Measurements from ENCODE around the gene RGS6.
A peak's percentile ranks its signal among the peaks of the same experiment; 100 is the strongest.

RGS6 gene

DNA sequence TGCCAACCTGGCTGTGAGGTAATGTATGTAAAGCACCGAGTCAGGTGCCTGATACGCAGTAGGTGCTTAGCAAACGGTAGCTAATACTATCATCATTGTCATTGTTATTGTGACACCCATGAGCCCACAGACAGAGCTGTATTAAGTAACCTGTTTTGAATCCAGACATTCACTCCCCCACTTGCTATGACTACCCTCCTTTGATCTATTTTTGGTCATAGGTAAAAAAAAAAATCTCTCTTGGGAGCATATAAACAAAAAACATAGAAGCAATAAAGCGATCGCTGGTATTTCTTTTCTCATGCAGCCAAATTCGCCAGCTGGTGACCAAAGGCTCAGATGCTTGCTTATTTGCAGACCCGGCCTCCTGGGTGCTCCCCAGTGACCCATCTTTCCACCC, 631.4 kb downstream of the RGS6 start:
- no peak for DNase-seq

DNA sequence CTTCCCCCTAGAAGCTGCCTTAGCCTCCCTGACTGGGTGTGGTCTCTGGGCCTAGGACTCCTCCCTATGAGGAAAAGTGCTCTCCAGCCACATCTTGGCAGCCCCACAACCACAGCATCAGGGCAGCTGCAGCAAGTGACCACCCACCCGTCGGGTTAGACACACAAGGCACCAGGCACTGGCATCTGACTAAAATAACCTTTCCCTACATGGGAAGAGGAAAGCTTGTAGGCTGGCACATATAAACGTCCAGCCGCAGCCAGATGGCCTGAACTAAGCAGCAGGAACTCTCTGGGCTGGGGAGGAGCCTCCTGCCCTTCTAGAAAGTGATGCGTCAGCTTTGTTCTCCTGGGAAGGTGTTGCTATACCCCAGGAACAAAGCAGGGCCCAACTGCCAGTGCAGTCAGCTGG, 632.9 kb downstream of the RGS6 start:
- no peak for DNase-seq

DNA sequence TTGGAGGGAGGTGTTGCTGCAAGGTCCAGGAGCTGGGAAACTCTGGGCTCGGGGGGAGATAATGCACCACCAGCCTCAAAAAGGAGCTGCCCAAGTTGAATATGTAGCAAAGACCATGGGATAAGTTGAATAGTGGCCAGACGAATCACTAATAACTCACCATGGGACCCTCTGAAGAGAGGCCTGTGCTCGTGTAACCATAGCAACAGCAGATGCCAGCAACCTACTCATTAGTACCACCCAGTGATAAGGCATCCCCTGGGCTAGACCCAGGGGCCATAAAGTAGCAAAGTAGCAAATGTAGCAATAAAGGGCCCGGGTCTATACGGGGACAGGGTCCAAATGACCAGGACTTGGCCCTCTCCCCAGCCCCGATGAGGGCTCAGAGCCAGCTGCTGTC, 633.7 kb downstream of the RGS6 start:
- no peak for DNase-seq

DNA sequence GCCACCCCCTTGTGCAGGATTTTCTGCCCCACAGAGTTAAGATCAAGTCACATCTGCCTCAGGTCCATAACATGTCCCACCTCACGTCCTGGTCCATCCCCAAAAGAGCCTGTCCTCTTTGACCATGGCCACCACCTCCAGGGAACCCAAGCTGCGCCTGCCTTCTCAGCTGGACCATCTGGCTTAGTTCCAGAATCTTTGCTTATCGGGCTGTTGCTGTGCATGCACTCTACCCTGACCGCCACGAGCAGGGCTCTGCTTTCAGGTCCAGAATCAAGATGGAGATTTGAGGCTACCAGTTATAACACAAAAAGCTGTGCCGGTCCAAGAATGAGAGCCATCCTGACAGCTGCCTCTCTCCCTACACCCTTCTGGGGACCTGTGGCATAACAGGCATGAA, 635.0 kb downstream of the RGS6 start:
- no peak for DNase-seq

DNA sequence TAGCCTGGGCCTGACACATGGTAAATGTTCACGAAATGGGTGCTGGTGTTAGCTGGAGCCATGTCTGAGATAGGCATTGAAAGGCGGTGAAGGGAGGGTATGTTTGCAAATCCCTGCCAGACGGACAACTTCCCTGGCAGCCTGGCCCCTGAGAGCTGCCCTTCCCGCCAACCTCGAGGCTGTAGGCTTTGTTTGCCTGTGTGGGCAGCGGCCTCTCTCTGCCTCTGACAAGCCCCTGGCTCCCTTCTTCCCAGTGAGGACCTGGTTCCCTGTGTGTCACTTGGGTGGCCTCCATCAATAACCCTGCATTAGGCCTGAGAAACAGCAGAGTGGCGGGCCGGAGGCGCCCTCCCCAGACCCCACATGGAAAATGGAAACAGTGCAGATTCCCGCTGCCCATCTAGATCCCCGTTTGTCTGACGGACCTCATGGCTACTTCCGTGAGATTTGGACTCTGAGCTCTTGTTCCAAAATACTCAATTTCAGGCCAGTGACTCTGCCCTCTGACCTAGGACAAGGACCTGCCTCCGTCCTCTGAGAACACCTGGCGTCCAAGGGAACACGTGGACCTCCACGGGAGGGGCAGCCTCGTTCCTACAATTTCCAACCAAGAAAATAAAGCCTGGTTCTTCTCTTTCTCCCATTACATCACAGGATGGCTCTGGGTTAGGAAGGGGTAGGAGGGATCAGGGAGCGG, 636.2 kb downstream of the RGS6 start:
- DNase-seq: no peak

DNA sequence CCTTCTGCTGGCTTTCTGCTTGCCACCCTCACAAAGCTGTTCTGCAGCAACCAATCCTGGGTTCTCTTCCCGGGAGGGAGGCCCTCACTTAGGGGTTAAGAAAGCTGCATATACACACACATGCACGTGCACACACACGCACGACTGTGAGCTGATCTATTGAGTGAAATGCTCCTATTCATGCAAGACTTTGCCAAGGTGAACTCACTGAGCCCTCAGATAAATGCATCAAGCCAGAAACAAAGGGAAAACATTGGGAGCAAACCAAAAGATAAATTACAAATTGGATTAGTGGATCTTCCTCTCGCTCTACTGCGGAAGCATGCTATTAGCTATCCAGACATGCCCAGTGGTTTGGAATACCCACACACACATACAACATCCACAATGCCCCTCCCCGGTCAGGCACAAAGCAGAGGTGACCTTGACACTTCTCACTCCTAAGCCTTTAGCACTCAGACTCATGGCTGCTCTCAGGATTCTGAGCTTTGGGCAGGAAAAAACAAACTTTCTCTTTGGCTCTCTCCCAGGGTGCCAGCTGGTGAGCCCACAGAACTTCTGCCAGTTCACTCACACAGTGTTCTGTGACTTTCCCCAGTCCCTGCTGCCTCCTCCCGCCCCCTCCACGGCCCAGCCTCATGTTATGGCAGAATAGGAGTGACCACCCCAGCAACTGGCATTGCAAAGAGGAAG, 641.6 kb downstream of the RGS6 start:
- DNase-seq: no peak

DNA sequence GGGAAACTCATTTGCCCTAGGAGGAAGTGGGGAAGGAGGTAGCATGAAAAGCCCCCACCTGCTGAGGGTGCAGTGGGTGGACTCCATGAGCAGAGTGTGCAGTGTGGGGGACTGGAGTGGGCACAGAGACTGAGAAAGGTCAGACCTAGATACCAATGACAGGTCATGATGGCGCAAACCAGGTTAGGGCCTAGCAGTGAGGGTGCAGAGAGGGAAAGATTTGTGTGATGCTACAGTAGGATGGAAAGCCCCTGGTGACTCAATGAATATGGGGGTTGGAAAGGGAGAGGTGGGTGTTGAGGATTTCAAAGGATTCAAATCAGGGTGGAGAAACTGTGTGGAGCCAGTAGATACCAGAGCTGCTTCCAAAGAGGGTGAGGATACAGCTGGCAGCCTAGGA, 642.5 kb downstream of the RGS6 start:
- no peak for DNase-seq

DNA sequence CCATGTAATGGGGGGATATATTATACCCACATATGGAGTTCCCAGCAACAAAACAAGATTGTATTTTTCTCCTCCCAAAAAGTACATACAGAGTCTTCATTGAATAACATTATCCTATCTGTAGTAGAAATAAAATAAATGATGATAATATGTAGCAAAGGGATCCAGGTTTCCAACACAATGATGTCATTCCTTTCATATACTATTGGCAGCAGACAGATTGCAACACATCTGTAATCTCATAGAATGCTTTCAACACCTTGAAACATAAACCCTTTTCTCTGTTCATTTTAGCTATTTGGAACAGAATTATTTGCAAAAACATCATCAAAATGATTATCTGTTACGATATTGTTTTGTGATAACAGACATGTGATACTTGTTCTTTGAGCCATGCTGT, 644.0 kb downstream of the RGS6 start:
- DNase-seq: no peak

DNA sequence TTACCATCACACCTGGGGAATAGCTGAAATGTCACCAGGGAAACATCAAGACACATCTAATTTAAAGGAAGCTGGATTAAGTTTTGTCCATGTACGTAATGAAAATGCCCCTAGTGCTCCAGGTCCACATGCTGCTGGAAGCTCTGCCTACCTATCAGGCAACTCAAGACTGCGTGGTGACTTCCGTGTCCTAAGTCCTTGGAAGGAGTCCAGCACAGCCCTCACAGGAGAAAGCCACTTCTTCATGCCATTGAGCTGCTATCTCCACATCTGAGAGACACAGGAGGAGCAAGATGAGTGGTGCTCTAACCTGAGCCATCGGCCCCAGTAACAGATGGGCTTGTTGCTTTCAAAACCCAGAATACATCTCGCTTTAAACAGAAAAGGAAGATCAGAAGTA, 645.3 kb downstream of the RGS6 start:
- peak; percentile 93 for DNase-seq

DNA sequence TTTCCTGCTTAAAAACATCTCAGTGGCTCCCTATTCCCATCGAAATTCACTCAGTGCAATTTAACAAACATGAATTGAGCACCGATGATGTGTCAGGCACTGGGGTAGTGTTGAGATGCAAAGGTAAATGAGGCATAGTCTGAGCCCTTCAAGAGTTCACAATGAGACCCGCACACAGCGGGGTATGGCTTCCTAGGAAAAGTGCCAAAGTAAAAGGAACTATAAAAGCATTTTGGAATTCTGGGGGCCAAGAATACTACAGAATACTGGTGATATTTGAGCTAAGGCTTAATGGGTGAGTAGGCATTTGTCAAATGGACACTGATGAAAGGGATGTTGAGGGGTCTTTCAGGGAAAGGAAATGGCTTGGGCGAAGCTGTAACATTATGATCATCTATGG, 646.3 kb downstream of the RGS6 start:
- peak; percentile 75 for DNase-seq

DNA sequence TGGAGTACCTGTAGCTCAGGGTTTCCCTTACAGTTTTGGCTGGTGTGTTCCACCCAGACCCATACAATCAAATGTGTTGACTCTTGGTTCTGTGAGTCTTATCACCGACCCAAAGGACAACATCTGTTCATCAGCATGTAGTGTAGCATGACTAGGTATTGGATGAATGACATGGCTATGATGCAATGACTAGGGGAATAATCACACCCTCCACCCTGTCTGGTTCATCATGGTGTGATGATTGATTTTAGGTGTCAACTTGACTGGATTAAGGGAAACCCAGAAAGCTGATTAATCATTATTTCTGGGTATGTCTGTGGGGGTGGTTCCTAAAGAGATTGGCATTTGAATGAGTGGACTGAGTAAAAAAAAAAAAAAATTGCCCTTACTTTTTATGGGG, 650.4 kb downstream of the RGS6 start:
- no peak for DNase-seq

DNA sequence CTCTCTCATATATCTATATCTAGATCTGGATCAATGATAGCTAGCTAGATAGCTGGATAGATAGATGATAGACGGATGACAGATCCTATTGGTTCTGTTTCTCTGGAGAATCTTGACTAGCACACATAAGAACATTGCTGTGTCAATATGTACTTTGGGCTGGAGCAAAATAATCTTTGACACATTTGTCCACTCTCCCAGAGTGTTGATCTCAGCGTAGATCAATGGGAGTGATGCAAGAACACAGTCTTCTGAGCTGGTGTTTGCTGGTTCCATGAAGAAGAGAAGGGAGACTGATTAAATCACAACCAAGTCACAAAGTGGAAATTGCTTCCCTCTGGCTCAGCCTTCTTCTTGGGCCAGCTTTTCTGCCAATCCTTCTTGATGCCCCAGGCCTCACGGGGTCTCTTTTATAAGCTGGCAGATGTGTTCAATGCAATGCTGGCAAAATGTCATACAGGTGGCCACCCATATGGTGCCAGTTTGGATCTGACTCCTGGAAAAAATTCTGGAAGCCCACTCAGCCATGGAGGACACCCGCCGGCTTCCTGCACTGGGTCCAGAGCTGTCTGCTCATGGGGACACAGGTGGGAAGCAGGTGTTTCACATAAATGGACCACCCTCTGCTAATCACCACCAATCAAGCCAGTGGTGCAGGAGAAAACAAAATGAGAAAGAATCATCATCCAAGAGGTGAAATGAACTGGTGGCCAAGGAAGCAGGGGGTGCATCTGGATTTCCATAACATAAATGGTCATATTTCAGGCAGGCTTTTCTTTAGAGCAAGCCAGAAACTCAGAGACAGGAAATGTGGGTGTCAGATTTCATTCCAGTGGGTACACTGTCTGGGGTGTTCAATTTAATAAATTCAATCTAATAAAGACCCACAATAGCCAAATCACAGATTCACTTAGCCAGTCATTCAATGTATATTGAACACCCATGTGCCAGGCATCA, 651.4 kb downstream of the RGS6 start:
- no peak for DNase-seq

DNA sequence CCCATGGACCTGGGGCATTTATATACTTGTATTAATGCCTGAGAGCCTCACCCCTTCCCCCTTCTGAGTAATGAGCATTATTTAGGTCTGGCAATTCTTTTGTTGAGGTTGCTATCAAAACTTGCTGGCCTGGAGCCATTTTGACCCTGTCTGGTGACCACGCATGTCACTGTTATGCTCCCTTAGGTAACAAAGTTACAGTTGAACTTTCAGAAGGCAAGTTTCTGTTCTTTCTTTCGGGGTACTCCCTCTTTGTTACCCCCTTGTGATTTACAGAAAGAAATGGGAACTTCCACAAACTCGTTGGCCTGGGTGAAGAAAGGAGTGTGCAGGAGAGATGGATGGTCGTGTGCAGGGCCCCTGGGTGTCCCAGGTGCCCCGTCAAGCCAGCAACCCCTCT, 656.3 kb downstream of the RGS6 start:
- DNase-seq: no peak

DNA sequence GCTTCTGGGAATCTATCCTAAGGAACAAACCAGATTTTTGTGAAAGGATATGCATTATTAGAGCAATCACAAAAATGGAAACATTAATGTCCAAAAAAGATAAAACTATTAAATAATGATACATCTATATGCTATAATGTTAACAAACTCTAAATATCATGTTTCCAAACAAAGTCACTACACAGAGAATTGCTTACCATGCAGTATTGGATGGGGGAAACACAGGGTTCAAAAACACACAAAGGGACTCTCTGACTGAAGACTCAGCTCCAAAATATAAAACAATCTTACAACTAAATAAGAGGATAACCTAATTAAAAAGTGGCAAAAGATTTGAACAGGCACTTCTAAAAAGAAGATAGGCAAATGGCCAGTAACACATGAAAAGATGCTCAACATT, 657.4 kb downstream of the RGS6 start:
- no peak for DNase-seq

DNA sequence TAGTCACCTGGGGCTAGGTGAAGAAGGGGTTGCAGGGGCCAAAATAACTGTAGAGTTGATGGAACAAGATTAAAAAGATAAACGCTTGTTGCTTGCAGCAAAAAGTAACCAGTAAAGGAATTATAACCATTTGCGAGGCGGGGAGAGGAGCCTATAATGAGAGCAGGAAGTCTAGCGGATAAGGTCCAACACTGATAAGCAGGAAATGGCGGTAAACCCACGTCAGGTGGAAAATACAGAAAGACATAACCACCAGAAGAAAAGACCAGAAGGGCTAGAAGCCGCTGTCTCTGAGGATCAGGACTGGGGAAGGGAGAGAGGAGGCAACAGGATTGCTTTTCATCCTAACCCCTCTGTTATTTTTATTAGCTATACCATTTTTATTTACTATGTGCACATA, 658.3 kb downstream of the RGS6 start:
- DNase-seq: no peak

DNA sequence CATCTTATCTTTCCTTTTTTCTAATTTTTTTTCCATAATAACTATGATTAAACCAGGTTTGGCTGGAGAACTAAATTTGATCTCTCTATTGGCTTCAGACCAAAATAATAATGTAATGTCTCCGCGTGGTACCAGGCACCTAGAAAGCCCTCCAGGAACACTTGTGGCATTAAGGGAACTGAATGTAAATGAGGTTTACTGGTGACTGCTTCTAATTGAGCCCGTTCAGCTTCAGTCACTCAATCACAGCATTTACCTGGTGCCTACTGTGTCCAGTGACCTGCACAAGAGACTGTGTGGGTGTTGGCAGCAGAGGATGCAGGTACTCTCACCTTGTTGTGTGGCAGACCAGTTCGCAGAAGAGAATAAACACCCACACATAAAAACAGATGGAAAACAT, 659.2 kb downstream of the RGS6 start:
- DNase-seq: peak; percentile 44

DNA sequence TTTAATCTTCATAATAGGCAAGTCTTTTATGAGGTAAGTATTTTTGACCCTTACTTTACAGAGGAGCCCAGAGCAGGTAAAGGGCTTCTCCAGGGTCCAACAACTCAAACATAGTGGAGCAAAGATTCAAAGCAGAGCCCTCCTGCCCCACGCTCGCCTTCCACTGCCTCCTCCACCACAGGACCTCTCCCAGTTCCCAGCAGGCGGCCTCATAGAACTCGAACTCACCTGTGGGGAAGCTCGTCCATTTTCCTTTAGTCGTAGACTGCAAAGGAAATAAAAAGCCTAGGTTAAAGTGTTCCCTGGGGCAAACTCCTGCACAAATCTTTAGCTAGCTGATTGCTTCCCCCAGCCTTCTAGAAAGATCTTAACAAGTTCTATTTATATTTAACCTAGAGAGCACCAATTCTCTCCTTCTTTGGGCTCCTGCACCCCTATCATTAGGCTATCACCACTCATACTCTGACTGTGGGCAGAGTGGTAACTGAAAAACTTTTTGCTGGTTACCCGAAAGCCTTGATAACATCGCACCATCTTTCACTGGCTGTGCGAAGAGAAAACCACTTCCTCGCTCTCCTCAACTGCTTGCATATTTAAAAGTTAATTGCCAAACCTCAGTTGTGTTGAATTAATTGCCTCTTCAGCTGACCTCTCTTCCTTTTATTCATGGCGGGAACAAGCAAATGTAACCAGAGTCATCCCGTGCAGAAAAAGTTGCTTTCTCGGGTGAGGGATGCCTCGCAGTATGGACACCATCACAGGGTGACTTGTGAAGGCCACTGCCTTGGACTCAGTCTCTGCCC, 662.1 kb downstream of the RGS6 start:
- DNase-seq: no peak

DNA sequence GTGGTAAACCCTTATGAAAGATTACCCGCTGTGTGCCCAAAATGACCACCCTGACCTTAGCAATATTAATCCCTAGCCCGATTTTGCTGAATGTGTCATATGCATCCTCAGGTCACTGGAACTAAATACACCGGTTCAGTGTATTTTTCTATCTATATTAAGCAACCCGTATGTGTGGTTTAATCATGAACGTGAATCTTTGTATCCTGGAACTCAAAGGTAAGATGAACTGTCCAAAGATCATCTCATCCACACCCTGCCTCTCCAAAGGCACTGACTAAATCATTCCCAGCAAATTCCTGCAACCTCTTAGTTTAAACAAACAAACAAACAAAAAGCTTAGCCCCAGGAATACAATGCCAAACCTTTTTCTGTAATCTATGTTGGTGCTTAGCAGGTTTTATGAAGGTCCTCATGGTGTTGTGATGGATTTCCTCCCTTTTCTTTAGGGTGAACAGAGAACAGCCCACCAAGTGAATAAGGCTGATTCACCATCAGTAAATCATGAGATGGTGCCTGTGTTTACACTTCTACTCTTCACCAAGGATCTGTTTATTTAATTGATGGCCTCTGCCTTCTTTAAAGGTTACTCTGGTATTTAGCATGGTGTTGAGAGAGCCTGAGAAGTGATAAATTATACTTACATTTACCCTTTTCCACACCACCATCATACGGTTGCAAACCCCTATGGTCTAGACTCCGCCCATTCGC, 663.1 kb downstream of the RGS6 start:
- DNase-seq: no peak

DNA sequence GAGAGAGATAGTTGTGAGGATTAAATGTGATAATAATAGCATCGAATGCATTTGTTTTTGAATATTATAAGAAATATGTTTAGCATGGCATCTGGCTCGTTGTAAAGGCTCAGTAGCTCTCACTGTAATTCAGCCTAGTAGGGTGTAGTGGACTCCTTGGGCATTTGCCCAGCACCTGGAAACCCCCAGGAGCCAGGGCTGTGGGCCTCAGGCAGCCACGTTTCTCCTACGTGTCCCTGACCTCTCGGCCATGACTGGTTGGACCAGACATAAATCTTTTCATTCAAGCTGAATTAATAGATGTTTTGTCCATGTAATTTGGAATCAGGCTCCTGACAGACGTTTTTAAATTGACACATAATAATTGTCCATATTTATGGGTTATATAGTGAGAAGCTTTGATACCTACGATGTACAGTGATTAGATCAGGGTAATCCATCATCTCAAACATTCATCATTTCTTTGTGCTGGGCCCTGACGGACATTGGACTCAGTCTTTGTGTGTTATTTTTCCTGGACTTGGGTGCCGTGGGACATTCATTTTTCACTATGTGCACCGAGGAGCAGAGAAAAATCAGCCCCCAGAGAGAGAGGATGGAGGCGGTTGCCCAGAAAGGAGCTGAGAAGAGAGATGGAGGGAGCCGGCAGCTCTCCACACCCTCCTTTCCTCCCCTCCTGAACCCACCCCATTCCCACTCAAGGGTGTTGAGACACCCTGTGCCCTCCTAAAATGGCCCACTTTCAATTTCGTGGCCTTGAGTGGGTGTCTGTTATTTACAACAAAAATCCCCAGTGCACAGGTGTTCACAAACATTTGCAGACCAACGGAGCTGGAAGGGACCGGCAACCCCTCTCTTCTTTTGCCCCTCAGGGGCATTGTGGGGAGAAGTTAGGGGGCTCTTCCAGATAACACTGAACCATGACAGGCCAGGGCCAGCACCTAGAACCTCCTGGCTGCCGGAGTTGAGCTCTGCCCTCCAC, 665.3 kb downstream of the RGS6 start:
- no peak for DNase-seq

DNA sequence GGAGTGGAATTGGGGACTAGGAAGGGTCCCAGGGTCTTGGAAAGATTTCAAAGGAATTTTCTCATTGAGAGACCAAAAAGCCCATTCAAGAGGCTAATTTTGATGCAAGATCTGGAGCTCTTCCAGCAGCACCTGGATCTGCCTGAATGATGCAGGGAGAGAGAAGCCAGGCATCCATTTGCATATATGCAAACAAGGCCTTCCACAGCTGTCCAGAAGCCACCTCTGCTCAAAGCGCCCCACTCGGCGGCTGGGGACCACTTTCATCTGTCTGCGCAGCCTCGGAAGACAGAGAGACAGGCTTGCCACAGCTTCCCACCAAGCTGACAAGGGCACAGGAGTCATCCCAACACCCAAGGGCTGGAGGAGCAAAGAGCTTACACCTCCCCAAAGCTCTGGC, 666.1 kb downstream of the RGS6 start:
- no peak for DNase-seq

All from DMS79 (cell line).